Peyer's patch (tissue), 4 donors: ENCODE results near the gene GDPD5. TPM values are rescaled to one million over a fixed set of nuclear protein-coding genes. Genes with fewer than 3 reads are reported as not detected.

Experiments
- DNase-seq, 3 donors: peaks; one replicate each; pipeline ENCODE4 v3.0.0-alpha.2; 2017 to 2019
- H3K27ac ChIP-seq, 4 donors: fragments of 200-600 bp; sonication (generic); one replicate each; pipeline ENCODE4 v1.5.1; 2016 to 2019
- H3K27me3 ChIP-seq, 2 donors: fragments of 200-600 bp; sonication (generic); one replicate each; pipeline ENCODE4 v1.5.1; 2019
- H3K36me3 ChIP-seq, 3 donors: fragments of 200-600 bp; sonication (generic); one replicate each; pipeline ENCODE4 v1.5.1; 2016 to 2019
- H3K4me1 ChIP-seq, 4 donors: fragments of 200-600 bp; sonication (generic); one replicate each; pipeline ENCODE4 v1.5.1; 2016 to 2019
- H3K4me3 ChIP-seq, 4 donors: fragments of 200-600 bp; sonication (generic); 1 replicate in 3 of 4; 2 replicates in 1 of 4; pipeline ENCODE4 v1.5.1; 2016 to 2019; ENCODE audit warnings: mild to moderate bottlenecking in 1 of 4
- H3K9me3 ChIP-seq, 4 donors: fragments of 200-600 bp; sonication (generic); one replicate each; pipeline ENCODE4 v1.5.1; 2016 to 2019; ENCODE audit warnings: mild to moderate bottlenecking in 1 of 4
- POLR2A ChIP-seq, 2 donors: fragments of 450-650 bp; IDR thresholded peaks; one replicate each; pipeline ENCODE4 v1.5.1; 2017; ENCODE audit warnings: antibody characterized with exemption in 2 of 2, mild to moderate bottlenecking in 2 of 2, moderate library complexity in 2 of 2
- total RNA-seq, 4 donors: library from RNA; depleted of rRNA; stranded (reverse); fragments of >200 nt; gene quantifications; one replicate each; pipeline ENCODE4 v1.1.0, GENCODE V29; 2016
- TF ChIP-seq, protein P1 (sequence below), 6 experiments: fragments of 450-650 bp in 4 of 6; fragments of 200-600 bp in 2 of 6; sonication (generic) in 1 of 6; IDR thresholded peaks; one replicate each; pipeline ENCODE4 v1.5.1; 2017 to 2019; ENCODE audit warnings: antibody characterized with exemption in 6 of 6, mild to moderate bottlenecking in 3 of 6, moderate library complexity in 1 of 6

The GDPD5 gene
- total RNA-seq, 4 donors from 2014 or later: 2.5 to 48.9 (median 22.2) TPM

DNA sequence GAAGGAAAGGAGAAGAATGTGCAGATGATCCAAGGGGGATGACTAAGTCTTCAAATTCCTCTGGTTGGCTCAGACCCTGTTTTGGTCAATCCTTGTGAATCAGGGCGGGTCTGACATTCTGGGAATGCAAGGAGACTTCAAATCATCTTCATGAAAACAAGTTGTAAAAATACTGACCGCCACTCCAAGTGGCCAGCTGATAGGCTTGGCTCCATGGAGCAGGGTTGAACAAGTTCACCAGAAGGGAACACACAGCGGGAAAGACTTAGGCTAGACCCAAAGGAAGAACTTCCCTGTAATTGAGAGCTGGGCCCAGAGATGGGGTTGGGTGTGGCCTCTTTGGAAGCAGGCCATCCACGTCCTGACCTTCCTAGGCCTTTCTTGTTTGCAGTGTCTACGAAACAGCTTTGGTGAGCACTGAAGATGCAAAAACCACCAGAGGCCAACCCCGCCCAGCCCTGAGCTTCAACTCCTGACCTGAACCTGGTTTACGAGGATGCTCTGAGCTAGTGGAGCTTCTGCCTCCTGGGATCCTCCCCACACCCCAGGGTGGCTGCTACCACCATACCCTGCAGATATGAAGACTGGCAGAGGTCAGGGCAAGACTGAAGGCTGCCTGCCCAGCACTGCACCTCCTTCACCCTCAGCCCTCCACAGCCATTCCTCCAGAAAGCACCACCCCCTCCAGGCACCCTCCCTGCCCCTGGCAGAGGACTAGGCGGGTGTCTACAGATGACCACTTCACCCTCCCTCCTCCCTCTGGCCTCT, 26.1 kb downstream of the GDPD5 start:
- DNase-seq: peak in 1 of 3 donors; percentile 64
- TF ChIP-seq POLR2A (IDR thresholded peaks at IDR 0.05): no peak
- TF ChIP-seq, protein P1, sequence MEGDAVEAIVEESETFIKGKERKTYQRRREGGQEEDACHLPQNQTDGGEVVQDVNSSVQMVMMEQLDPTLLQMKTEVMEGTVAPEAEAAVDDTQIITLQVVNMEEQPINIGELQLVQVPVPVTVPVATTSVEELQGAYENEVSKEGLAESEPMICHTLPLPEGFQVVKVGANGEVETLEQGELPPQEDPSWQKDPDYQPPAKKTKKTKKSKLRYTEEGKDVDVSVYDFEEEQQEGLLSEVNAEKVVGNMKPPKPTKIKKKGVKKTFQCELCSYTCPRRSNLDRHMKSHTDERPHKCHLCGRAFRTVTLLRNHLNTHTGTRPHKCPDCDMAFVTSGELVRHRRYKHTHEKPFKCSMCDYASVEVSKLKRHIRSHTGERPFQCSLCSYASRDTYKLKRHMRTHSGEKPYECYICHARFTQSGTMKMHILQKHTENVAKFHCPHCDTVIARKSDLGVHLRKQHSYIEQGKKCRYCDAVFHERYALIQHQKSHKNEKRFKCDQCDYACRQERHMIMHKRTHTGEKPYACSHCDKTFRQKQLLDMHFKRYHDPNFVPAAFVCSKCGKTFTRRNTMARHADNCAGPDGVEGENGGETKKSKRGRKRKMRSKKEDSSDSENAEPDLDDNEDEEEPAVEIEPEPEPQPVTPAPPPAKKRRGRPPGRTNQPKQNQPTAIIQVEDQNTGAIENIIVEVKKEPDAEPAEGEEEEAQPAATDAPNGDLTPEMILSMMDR (IDR thresholded peaks at IDR 0.05): no peak
- Histone ChIP-seq H3K4me1 (no peaks in the 10 kb centered on the region), H3K9me3 (no peaks in the 10 kb centered on the region), H3K27ac (peak overlapping the region in 2 of 4 donors; percentile 30 to 39), H3K36me3 (no peaks in the 10 kb centered on the region), H3K4me3 (no peak overlapping the region), H3K27me3 (no peaks in the 10 kb centered on the region)

DNA sequence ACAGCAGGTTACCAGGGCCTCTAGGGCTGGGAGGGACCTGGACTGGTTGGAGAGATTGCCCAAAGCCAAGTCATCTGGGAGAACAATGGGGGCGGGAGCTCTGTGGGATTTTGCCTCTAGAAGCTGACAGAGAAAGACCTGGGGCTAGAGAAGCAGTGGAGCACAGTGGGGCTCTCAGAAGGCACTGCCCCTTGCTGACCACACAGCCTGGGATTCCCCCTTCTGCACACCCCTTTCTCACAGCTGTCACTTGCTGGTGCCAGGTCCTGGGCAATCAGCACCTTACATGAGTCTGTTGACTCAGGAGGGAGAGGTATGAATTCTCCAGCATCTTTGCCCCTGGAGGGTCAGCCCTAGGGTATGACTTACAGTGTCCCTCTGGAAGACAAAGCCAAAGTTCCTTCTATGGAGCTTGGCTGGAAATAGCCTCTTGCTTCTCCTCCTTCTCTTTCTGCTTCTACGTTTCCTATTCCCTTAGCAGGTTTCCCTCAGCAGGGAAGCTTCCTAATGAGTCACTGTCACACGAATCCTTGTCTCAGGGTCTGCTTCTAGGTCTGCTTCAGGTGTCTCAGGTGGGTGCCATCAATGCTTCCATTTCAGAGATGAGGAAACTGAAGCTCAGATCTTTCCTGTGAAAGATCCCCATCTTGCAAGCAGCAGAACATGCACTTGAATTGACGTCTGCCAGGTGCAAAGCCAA, 27.0 kb downstream of the GDPD5 start:
- H3K4me1 ChIP-seq: no peaks in the 10 kb centered on the region
- peak overlapping the region in 1 of 4 donors; percentile 45 for H3K27ac ChIP-seq
- no peak for DNase-seq
- no peaks in the 10 kb centered on the region for H3K36me3 ChIP-seq
- no peak overlapping the region for H3K4me3 ChIP-seq
- no peaks in the 10 kb centered on the region for H3K9me3 ChIP-seq
- H3K27me3 ChIP-seq: no peaks in the 10 kb centered on the region
- TF ChIP-seq, protein P1 (IDR thresholded peaks at IDR 0.05): no peak
- TF ChIP-seq POLR2A (IDR thresholded peaks at IDR 0.05): no peak

DNA sequence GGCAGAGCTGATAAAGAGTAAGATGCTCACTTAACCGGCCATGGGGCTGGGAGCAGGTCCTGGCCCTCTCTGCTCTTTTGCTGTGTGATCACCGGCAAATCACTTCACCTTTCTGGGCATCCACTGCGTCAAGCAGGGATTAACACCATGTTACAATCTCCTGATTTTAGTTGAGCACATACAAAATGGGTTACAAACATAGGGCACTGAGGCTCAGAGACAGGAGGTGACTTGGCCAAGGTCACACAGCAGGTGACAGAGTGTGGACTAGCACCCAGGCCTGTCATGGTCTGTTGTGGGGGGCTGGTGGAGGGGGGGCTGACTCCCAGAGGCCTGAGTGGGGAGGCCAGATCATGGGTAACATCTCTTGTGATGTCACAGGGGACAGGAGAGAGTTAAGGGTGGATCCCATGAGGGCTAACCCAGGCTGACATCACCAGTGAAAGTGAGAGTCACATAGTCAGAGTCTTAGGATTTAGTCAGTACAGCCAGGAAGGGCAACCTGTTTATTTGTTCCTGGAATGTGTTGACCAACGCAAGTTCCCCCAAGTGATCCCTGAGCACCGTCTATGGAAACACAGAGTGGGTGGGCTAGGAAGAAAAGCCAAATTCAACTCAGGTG, 27.8 kb downstream of the GDPD5 start:
- H3K27ac ChIP-seq: no peak overlapping the region

DNA sequence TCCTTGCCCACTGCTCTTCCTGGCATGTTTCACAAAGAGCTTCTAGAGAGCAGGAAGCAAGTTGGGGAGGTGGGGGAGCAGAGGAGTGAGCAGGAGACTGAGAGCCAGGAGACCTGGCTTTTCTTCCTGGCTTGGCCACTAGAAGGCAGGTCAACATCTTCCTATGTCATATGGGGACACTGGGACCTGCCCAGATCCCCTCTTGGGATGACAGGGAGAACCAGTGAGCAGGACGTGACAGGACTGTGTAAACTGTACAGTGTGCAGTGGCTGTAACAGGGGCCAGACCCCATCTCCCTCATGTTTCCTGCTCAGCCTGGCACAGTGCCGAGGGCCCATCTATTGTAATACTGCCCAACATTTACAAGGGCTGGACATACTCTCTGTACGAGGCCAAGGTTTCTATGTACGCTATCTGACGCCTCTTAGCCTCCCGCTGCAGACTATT, 29.4 kb downstream of the GDPD5 start:
- DNase-seq: no peak
- H3K4me1 ChIP-seq: no peaks in the 10 kb centered on the region
- no peaks in the 10 kb centered on the region for H3K27me3 ChIP-seq
- no peak overlapping the region for H3K27ac ChIP-seq
- H3K9me3 ChIP-seq: no peaks in the 10 kb centered on the region
- no peak overlapping the region for H3K4me3 ChIP-seq
- no peak for TF ChIP-seq POLR2A (IDR thresholded peaks at IDR 0.05)
- TF ChIP-seq, protein P1 (IDR thresholded peaks at IDR 0.05): no peak
- H3K36me3 ChIP-seq: no peaks in the 10 kb centered on the region

More for the DNA sequence above, 27.8 kb downstream of the GDPD5 start:
- Histone ChIP-seq H3K9me3 (no peaks in the 10 kb centered on the region), H3K36me3 (no peaks in the 10 kb centered on the region), H3K4me1 (no peaks in the 10 kb centered on the region), H3K4me3 (no peak overlapping the region), H3K27me3 (no peaks in the 10 kb centered on the region)
- no peak for TF ChIP-seq POLR2A (IDR thresholded peaks at IDR 0.05)
- TF ChIP-seq, protein P1 (IDR thresholded peaks at IDR 0.05): no peak
- DNase-seq: no peak

DNA sequence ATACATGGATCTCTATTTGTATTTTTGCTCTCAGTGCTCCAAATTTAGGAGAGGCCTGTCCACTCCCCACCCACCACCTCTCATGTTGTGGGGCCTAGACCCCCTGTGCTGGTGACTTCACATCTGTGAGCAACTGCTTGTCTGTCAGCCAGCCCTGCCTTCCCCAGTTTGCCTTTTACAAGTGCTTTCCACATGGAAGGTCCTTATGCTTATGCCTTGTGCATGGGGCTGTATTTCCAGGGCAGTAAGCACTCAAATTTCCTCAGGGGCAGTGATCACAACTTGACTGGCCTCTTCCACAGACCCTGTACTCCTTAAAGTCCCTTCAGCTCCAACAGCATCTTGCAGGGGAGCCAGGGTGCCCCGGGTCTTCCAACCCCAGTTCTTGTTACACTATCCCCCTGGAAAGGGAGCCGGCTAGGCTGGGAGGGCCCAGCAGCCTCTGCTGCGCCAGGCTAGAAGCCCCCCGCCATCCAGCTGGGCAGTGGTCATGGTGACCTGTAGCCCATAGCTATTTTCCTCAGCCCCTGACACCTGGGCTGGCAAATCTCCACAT, 29.9 kb downstream of the GDPD5 start:
- Histone ChIP-seq H3K4me3 (no peak overlapping the region), H3K27ac (no peak overlapping the region), H3K27me3 (no peaks in the 10 kb centered on the region), H3K4me1 (no peaks in the 10 kb centered on the region), H3K36me3 (no peaks in the 10 kb centered on the region), H3K9me3 (no peaks in the 10 kb centered on the region)
- TF ChIP-seq POLR2A (IDR thresholded peaks at IDR 0.05): no peak
- TF ChIP-seq, protein P1 (IDR thresholded peaks at IDR 0.05): no peak
- DNase-seq: no peak
